GM18502 (cell line): ENCODE measurements around the gene CDC73.
"Not testable (repeated sequence)": the region's sequence is repeated elsewhere in the genome, so short reads cannot be mapped to it uniquely, and the experiment has no call there.

ENCODE experiments used
- ATAC-seq: cut with Tn5 transposase; IDR thresholded peaks from one replicate; pipeline ENCODE4 v1.9.1; 2021; ENCODE audit warnings: mild to moderate bottlenecking; ENCODE audit not compliant: unreplicated experiment, poor library complexity

CDC73 gene

GRCh38 chr1:193157360-193157759 is 35.5 kb downstream of the CDC73 start:
- ATAC-seq, result no peak

GRCh38 chr1:193176113-193176512 is 54.3 kb downstream of the CDC73 start:
- no peak for ATAC-seq

GRCh38 chr1:193176788-193177187 is 55.0 kb downstream of the CDC73 start:
- ATAC-seq, result no peak

GRCh38 chr1:193179094-193179493 is 57.3 kb downstream of the CDC73 start:
- ATAC-seq, result no peak

GRCh38 chr1:193181536-193181935 is 59.7 kb downstream of the CDC73 start:
- ATAC-seq, result no peak

- ATAC-seq, result no peak
Observed at GRCh38 chr1:193181985-193182384, 60.2 kb downstream of the CDC73 start.

GRCh38 chr1:193183019-193183627 is 61.3 kb downstream of the CDC73 start:
- ATAC-seq, result peak; percentile 73

GRCh38 chr1:193184776-193185175 is 62.9 kb downstream of the CDC73 start:
- no peak for ATAC-seq

- ATAC-seq, result no peak
Observed at GRCh38 chr1:193185211-193185610, 63.4 kb downstream of the CDC73 start.

GRCh38 chr1:193185901-193186731 is 64.3 kb downstream of the CDC73 start, which contains the start of gene B3GALT2:
B3GALT2 (minus strand) TSS chr1:193186613; CDS start chr1:193181562, 5,051 bp downstream.
- no peak for ATAC-seq

GRCh38 chr1:193187114-193187513 is 65.3 kb downstream of the CDC73 start:
- ATAC-seq, result no peak

- ATAC-seq, result not testable (repeated sequence)
Observed at GRCh38 chr1:193188915-193189314, 67.1 kb downstream of the CDC73 start.

GRCh38 chr1:193189442-193190095 is 67.7 kb downstream of the CDC73 start:
- no peak for ATAC-seq

GRCh38 chr1:193190096-193190744 is 68.4 kb downstream of the CDC73 start:
- ATAC-seq, result peak; percentile 50

GRCh38 chr1:193192586-193192985 is 70.8 kb downstream of the CDC73 start:
- ATAC-seq, result no peak

- no peak for ATAC-seq
Observed at GRCh38 chr1:193199940-193200339, 78.1 kb downstream of the CDC73 start.

GRCh38 chr1:193201021-193201420 is 79.2 kb downstream of the CDC73 start:
- no peak for ATAC-seq

- ATAC-seq, result no peak
Observed at GRCh38 chr1:193210996-193211395, 89.2 kb downstream of the CDC73 start.

GRCh38 chr1:193211539-193211938 is 89.7 kb downstream of the CDC73 start:
- peak; percentile 84 for ATAC-seq

GRCh38 chr1:193212637-193213036 is 90.8 kb downstream of the CDC73 start:
- ATAC-seq, result no peak

GRCh38 chr1:193213998-193214397 is 92.2 kb downstream of the CDC73 start:
- ATAC-seq, result no peak
